ENCODE results near the gene LYAR. TPM values are rescaled to one million over a fixed set of nuclear protein-coding genes. Genes with fewer than 3 reads are reported as not detected.

The LYAR gene
- total RNA-seq, 1 experiment from 2014 or later, result 24.3 TPM

DNA sequence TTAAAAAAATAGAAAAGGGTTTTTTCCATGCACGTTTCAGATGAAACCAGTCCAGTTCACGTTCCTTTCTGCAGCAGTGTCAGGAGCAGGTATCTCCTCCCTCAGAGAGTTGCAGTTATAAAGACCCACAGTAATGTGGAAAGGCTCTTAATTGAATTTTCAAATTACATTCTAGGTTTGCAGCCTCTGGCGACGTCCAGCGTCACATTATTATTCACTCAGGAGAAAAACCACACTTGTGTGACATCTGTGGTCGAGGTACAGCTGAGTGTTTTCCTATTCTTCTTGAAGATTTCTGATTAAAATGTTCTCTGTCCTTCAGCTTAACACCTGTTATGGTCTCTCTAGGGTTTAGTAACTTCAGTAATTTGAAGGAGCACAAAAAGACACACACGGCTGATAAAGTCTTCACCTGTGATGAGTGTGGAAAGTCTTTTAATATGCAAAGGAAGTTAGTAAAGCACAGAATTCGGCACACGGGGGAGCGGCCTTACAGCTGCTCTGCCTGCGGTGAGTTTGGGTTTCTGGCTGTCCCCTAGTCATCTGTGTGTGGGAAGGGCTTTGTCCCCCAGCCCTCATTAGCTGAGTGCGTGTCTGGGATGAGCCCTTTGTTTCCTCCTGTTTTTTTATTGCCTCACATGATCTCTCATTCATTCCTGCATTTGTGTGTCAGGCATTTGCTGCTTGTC lies 25.7 kb upstream of the LYAR start:
- H3K4me1 ChIP-seq (ENCODE audit: control insufficient read depth, insufficient read depth, low read length), result no peaks in the 10 kb centered on the region
- in situ Hi-C loops (cut with HindIII; ENCODE audit: low pct_unique_long_range_greater_than_20kb, low sequenced_read_pairs) (no loop called here), intact Hi-C loops (cut with micrococcal nuclease; ENCODE audit: unreplicated experiment) (no loop called here)
- H3K4me3 ChIP-seq (ENCODE audit: low read depth in 2 of 2, low read length in 2 of 2), result no peak overlapping the region
- ChIA-PET CTCF (no interaction called here), POLR2A (no interaction called here)
- BruUV-seq (replicated peaks), result no TSS peak
- H3K27me3 ChIP-seq (ENCODE audit: control insufficient read depth, insufficient read depth, low read length), result no peaks in the 10 kb centered on the region
- H3K9me3 ChIP-seq (ENCODE audit: control insufficient read depth, insufficient read depth, low read depth, low read length), result no peaks in the 10 kb centered on the region
- H3K27ac ChIP-seq (ENCODE audit: low read length), result no peak overlapping the region
- DNase-seq (ENCODE audit: low read depth, low spot score) (no peak), ATAC-seq (no peak)
- no peaks in the 10 kb centered on the region; the same call in 1 of the 2 replicates for H3K36me3 ChIP-seq (ENCODE audit: control insufficient read depth, insufficient read depth, low read length)
- TF ChIP-seq POLR2AphosphoS5 (IDR thresholded peaks at IDR 0.05; ENCODE audit: low read depth, low read length) (no peak), TCF7L2 (IDR thresholded peaks at IDR 0.05; ENCODE audit: low read depth, low read length) (no peak), SIN3A (IDR thresholded peaks at IDR 0.05; ENCODE audit: borderline replicate concordance, insufficient read depth, low read depth, low read length) (no peak), CTCF (IDR thresholded peaks at IDR 0.05) (no peak)
- TF ChIP-seq, protein P1, sequence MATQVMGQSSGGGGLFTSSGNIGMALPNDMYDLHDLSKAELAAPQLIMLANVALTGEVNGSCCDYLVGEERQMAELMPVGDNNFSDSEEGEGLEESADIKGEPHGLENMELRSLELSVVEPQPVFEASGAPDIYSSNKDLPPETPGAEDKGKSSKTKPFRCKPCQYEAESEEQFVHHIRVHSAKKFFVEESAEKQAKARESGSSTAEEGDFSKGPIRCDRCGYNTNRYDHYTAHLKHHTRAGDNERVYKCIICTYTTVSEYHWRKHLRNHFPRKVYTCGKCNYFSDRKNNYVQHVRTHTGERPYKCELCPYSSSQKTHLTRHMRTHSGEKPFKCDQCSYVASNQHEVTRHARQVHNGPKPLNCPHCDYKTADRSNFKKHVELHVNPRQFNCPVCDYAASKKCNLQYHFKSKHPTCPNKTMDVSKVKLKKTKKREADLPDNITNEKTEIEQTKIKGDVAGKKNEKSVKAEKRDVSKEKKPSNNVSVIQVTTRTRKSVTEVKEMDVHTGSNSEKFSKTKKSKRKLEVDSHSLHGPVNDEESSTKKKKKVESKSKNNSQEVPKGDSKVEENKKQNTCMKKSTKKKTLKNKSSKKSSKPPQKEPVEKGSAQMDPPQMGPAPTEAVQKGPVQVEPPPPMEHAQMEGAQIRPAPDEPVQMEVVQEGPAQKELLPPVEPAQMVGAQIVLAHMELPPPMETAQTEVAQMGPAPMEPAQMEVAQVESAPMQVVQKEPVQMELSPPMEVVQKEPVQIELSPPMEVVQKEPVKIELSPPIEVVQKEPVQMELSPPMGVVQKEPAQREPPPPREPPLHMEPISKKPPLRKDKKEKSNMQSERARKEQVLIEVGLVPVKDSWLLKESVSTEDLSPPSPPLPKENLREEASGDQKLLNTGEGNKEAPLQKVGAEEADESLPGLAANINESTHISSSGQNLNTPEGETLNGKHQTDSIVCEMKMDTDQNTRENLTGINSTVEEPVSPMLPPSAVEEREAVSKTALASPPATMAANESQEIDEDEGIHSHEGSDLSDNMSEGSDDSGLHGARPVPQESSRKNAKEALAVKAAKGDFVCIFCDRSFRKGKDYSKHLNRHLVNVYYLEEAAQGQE (IDR thresholded peaks at IDR 0.05; ENCODE audit: insufficient read depth in 1 of 2, low read depth in 2 of 2, low read length in 1 of 2), result no peak

DNA sequence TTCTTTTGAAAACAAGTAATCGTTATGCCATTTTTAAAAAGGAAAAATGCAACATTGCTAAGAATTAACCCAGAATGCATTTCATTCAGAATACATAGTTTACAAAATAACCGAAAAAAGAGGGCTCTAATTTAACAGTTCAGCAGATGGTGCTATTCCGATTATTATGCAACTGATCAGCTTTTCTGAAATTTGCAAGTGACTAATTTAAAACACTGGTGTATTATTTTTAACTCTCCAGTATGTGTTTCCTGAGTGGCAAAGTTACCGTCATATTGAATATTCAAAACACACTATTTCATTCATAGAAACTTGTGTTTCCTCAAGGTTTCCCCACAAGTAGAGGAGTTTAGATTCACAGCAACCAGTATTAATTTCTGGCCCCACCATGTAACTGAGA lies 21.2 kb upstream of the LYAR start:
- in situ Hi-C loops (cut with HindIII; ENCODE audit: low pct_unique_long_range_greater_than_20kb, low sequenced_read_pairs) (no loop called here), intact Hi-C loops (cut with micrococcal nuclease; ENCODE audit: unreplicated experiment) (no loop called here)
- no peak overlapping the region for H3K27ac ChIP-seq (ENCODE audit: low read length)
- H3K4me3 ChIP-seq (ENCODE audit: low read depth in 2 of 2, low read length in 2 of 2), result no peak overlapping the region
- DNase-seq (ENCODE audit: low read depth, low spot score) (no peak), ATAC-seq (no peak)
- CTCF ChIA-PET, result no interaction called here
- no peaks in the 10 kb centered on the region for H3K27me3 ChIP-seq (ENCODE audit: control insufficient read depth, insufficient read depth, low read length)
- POLR2A ChIA-PET, result no interaction called here
- H3K9me3 ChIP-seq (ENCODE audit: control insufficient read depth, insufficient read depth, low read depth, low read length), result no peaks in the 10 kb centered on the region
- H3K36me3 ChIP-seq (ENCODE audit: control insufficient read depth, insufficient read depth, low read length), result no peaks in the 10 kb centered on the region; the same call in 1 of the 2 replicates
- no TSS peak for BruUV-seq (replicated peaks)
- no peaks in the 10 kb centered on the region for H3K4me1 ChIP-seq (ENCODE audit: control insufficient read depth, insufficient read depth, low read length)
- TF ChIP-seq CTCF (IDR thresholded peaks at IDR 0.05), result no peak
- TF ChIP-seq POLR2AphosphoS5 (IDR thresholded peaks at IDR 0.05; ENCODE audit: low read depth, low read length), result no peak
- TF ChIP-seq, protein P1 (IDR thresholded peaks at IDR 0.05; ENCODE audit: insufficient read depth in 1 of 2, low read depth in 2 of 2, low read length in 1 of 2), result no peak
- no peak for TF ChIP-seq TCF7L2 (IDR thresholded peaks at IDR 0.05; ENCODE audit: low read depth, low read length)
- no peak for TF ChIP-seq SIN3A (IDR thresholded peaks at IDR 0.05; ENCODE audit: borderline replicate concordance, insufficient read depth, low read depth, low read length)
